ENCODE measurements around the gene SIL1. TPM values are rescaled to one million over a fixed set of nuclear protein-coding genes. Genes with fewer than 3 reads are reported as not detected.

Gene SIL1
- total RNA-seq, 3 donors from 2014 or later (not counting 1 experiment from before 2014, with no cell fraction given) = 16.9 to 22.5 (median 22.4) TPM

GRCh38 chr5:138920181-138920580 is 278.0 kb downstream of the SIL1 start:
- ATAC-seq (no peak), DNase-seq (no peak)
- Histone ChIP-seq H3K27ac (ENCODE audit: low read length) (no peak overlapping the region), H3K36me3 (ENCODE audit: control insufficient read depth, insufficient read depth, low read length) (no peaks in the 10 kb centered on the region), H3K27me3 (ENCODE audit: control insufficient read depth, insufficient read depth, low read length) (no peaks in the 10 kb centered on the region), H3K9me3 (ENCODE audit: control insufficient read depth, insufficient read depth, low read length) (no peaks in the 10 kb centered on the region), H3K4me3 (ENCODE audit: low read length) (no peak overlapping the region), H3K4me1 (ENCODE audit: control insufficient read depth, insufficient read depth, low read length) (no peaks in the 10 kb centered on the region)
- intact Hi-C loops (cut with micrococcal nuclease) = no loop called here
- TF ChIP-seq CTCF (IDR thresholded peaks at IDR 0.05) = no peak
- Mint-ChIP-seq H3K27ac (no peak overlapping the region), H3K36me3 (no peaks in the 10 kb centered on the region), H3K4me1 (no peaks in the 10 kb centered on the region), H3K4me3 (no peak overlapping the region), H3K27me3 (ENCODE audit: low read depth in 2 of 2) (no peaks in the 10 kb centered on the region), H3K9me3 (no peaks in the 10 kb centered on the region)
- WGBS (ENCODE audit: insufficient coverage) = 97% methylated on average over 8 of the region's 8 CpGs

GRCh38 chr5:138918686-138919085 is 279.5 kb downstream of the SIL1 start:
- no peaks in the 10 kb centered on the region for H3K4me1 ChIP-seq (ENCODE audit: control insufficient read depth, insufficient read depth, low read length)
- H3K4me1 Mint-ChIP-seq = no peaks in the 10 kb centered on the region
- H3K9me3 Mint-ChIP-seq = no peaks in the 10 kb centered on the region
- H3K27ac Mint-ChIP-seq = no peak overlapping the region
- TF ChIP-seq CTCF (IDR thresholded peaks at IDR 0.05) = no peak
- intact Hi-C loops (cut with micrococcal nuclease) = no loop called here
- H3K27me3 ChIP-seq (ENCODE audit: control insufficient read depth, insufficient read depth, low read length) = no peaks in the 10 kb centered on the region
- H3K36me3 Mint-ChIP-seq = no peaks in the 10 kb centered on the region
- no peak overlapping the region for H3K4me3 ChIP-seq (ENCODE audit: low read length)
- 67% methylated on average over 4 of the region's 4 CpGs for WGBS (ENCODE audit: insufficient coverage)
- DNase-seq (no peak), ATAC-seq (no peak)
- no peak overlapping the region for H3K4me3 Mint-ChIP-seq
- no peaks in the 10 kb centered on the region for H3K9me3 ChIP-seq (ENCODE audit: control insufficient read depth, insufficient read depth, low read length)
- H3K27me3 Mint-ChIP-seq (ENCODE audit: low read depth in 2 of 2) = no peaks in the 10 kb centered on the region
- no peak overlapping the region for H3K27ac ChIP-seq (ENCODE audit: low read length)
- no peaks in the 10 kb centered on the region for H3K36me3 ChIP-seq (ENCODE audit: control insufficient read depth, insufficient read depth, low read length)

- H3K4me1 Mint-ChIP-seq = peaks cover 4 to 6% of the 10 kb centered on the region in 2 donors
- no peaks in the 10 kb centered on the region for H3K36me3 ChIP-seq (ENCODE audit: control insufficient read depth, insufficient read depth, low read length)
- no peak overlapping the region for H3K4me3 ChIP-seq (ENCODE audit: low read length)
- H3K9me3 Mint-ChIP-seq = peaks cover 0 to 3% of the 10 kb centered on the region in 2 donors
- H3K4me1 ChIP-seq (ENCODE audit: control insufficient read depth, insufficient read depth, low read length) = no peaks in the 10 kb centered on the region
- H3K27ac ChIP-seq (ENCODE audit: low read length) = no peak overlapping the region
- DNase-seq = no peak
- TF ChIP-seq CTCF (IDR thresholded peaks at IDR 0.05) = no peak
- H3K27ac Mint-ChIP-seq = no peak overlapping the region
- peaks cover 0 to 2% of the 10 kb centered on the region in 2 donors for H3K27me3 Mint-ChIP-seq (ENCODE audit: low read depth in 2 of 2)
- no peak overlapping the region for H3K4me3 Mint-ChIP-seq
- intact Hi-C loops (cut with micrococcal nuclease) = no loop called here
- H3K36me3 Mint-ChIP-seq = peaks cover 6% of the 10 kb centered on the region
- H3K27me3 ChIP-seq (ENCODE audit: control insufficient read depth, insufficient read depth, low read length) = no peaks in the 10 kb centered on the region
- WGBS (ENCODE audit: insufficient coverage) = 94% methylated on average over 3 of the region's 3 CpGs
- no peaks in the 10 kb centered on the region for H3K9me3 ChIP-seq (ENCODE audit: control insufficient read depth, insufficient read depth, low read length)
- ATAC-seq = no peak
These were observed 283.8 kb downstream of the SIL1 start for GRCh38 chr5:138914338-138914737.

- peaks cover 4 to 6% of the 10 kb centered on the region in 2 donors for H3K4me1 Mint-ChIP-seq
- no peaks in the 10 kb centered on the region for H3K9me3 ChIP-seq (ENCODE audit: control insufficient read depth, insufficient read depth, low read length)
- DNase-seq (no peak), ATAC-seq (no peak)
- no peaks in the 10 kb centered on the region for H3K4me1 ChIP-seq (ENCODE audit: control insufficient read depth, insufficient read depth, low read length)
- no peak overlapping the region for H3K4me3 Mint-ChIP-seq
- no peak overlapping the region for H3K4me3 ChIP-seq (ENCODE audit: low read length)
- peaks cover 0 to 3% of the 10 kb centered on the region in 2 donors for H3K9me3 Mint-ChIP-seq
- no peaks in the 10 kb centered on the region for H3K36me3 ChIP-seq (ENCODE audit: control insufficient read depth, insufficient read depth, low read length)
- no peak overlapping the region for H3K27ac Mint-ChIP-seq
- H3K27me3 ChIP-seq (ENCODE audit: control insufficient read depth, insufficient read depth, low read length) = no peaks in the 10 kb centered on the region
- TF ChIP-seq CTCF (IDR thresholded peaks at IDR 0.05) = no peak
- H3K36me3 Mint-ChIP-seq = peaks cover 6% of the 10 kb centered on the region
- H3K27ac ChIP-seq (ENCODE audit: low read length) = no peak overlapping the region
- peaks cover 0 to 2% of the 10 kb centered on the region in 2 donors for H3K27me3 Mint-ChIP-seq (ENCODE audit: low read depth in 2 of 2)
- WGBS (ENCODE audit: insufficient coverage) = 100% methylated on average over 1 of the region's 3 CpGs
- intact Hi-C loops (cut with micrococcal nuclease) = no loop called here
These were observed 284.4 kb downstream of the SIL1 start for GRCh38 chr5:138913773-138914172.

All from natural killer cell (primary cell).